Omental fat pad (tissue), 4 donors: ENCODE results near the gene RAB1A. TPM values are rescaled to one million over a fixed set of nuclear protein-coding genes. Genes with fewer than 3 reads are reported as not detected.

Experiments
- ATAC-seq: fragments of 150-250 bp; one replicate; pipeline ENCODE4 v1.9.1; 2016; ENCODE audit warnings: mild to moderate bottlenecking, moderate library complexity; ENCODE audit not compliant: low FRiP score
- DNase-seq: peaks from one replicate; pipeline ENCODE4 v3.0.0-alpha.2; 2019; ENCODE audit warnings: low spot score
- CTCF ChIP-seq, 3 donors: fragments of 450-650 bp; IDR thresholded peaks; one replicate each; pipeline ENCODE4 v1.5.1; 2016 to 2017; ENCODE audit warnings: antibody characterized with exemption in 3 of 3, mild to moderate bottlenecking in 3 of 3, moderate library complexity in 2 of 3
- total RNA-seq, 4 donors: library from RNA; depleted of rRNA; stranded (reverse); fragments of >200 nt; gene quantifications; one replicate each; pipeline ENCODE4 v1.1.0, GENCODE V29; 2016

RAB1A gene
- total RNA-seq, 4 donors from 2014 or later, result 100 to 177 (median 113) TPM

GRCh38 chr2:65069439-65069824 lies 60.5 kb downstream of the RAB1A start:
- no peak for TF ChIP-seq CTCF (IDR thresholded peaks at IDR 0.05)
- DNase-seq (no peak), ATAC-seq (no peak)

GRCh38 chr2:65067806-65068553 lies 61.9 kb downstream of the RAB1A start:
- no peak for TF ChIP-seq CTCF (IDR thresholded peaks at IDR 0.05)
- ATAC-seq, result no peak

GRCh38 chr2:65064728-65065552 lies 65.0 kb downstream of the RAB1A start:
- ATAC-seq, result peak; percentile 73
- DNase-seq, result peak; percentile 48
- TF ChIP-seq CTCF (IDR thresholded peaks at IDR 0.05), result peak in 1 of 3 donors; percentile 8

More at GRCh38 chr2:65067806-65068553, 61.9 kb downstream of the RAB1A start:
- DNase-seq, result no peak

GRCh38 chr2:65062843-65063825 lies 66.8 kb downstream of the RAB1A start:
- DNase-seq (no peak), ATAC-seq (no peak)
- no peak for TF ChIP-seq CTCF (IDR thresholded peaks at IDR 0.05)

GRCh38 chr2:65061910-65062339 lies 68.0 kb downstream of the RAB1A start:
- ATAC-seq (no peak), DNase-seq (no peak)
- TF ChIP-seq CTCF (IDR thresholded peaks at IDR 0.05), result no peak

- DNase-seq (no peak), ATAC-seq (no peak)
- no peak for TF ChIP-seq CTCF (IDR thresholded peaks at IDR 0.05)
Measured at GRCh38 chr2:65061146-65061909, 68.6 kb downstream of the RAB1A start.
